OCI-LY7 (cell line): ENCODE measurements around the gene RNF207. TPM values are rescaled to one million over a fixed set of nuclear protein-coding genes. Genes with fewer than 3 reads are reported as not detected.

Experiments
- BruUV-seq: library from RNA; stranded (reverse); fragments of 400-500 nt; replicated peaks from 2 replicates; lab custom pipeline; 2021; lab: Mats Ljungman, UMichigan
- CTCF ChIA-PET: fragments of 300-600 bp; sonication (Branson Sonifier 250); formaldehyde crosslinking; loops from one replicate; lab custom pipeline; 2022; ENCODE audit warnings: antibody characterized with exemption; ENCODE audit not compliant: unreplicated experiment; lab: Charles Lee
- POLR2A ChIA-PET: fragments of 300-600 bp; sonication (Branson Sonifier 250); formaldehyde crosslinking; loops from one replicate; lab custom pipeline; 2022; ENCODE audit warnings: antibody characterized with exemption; lab: Charles Lee
- DNase-seq: peaks from one replicate; pipeline ENCODE4 v3.0.0-alpha.2; 2015; ENCODE audit warnings: low spot score
- H2AFZ ChIP-seq: fragments of 200-600 bp; sonication (generic), shearing (Covaris generic); 2 replicates; pipeline ENCODE4 v1.6.1; 2014; ENCODE audit warnings: mild to moderate bottlenecking, antibody characterized with exemption, low read length, moderate library complexity
- H3K27ac ChIP-seq: fragments of 200-600 bp; sonication (generic); 2 replicates; pipeline ENCODE4 v1.5.1; 2014; ENCODE audit warnings: mixed run types, low read depth, mild to moderate bottlenecking, moderate library complexity, low read length, inconsistent platforms; ENCODE audit not compliant: poor library complexity, severe bottlenecking
- H3K36me3 ChIP-seq: fragments of 200-600 bp; sonication (generic); 2 replicates; pipeline ENCODE4 v1.6.1; 2014; ENCODE audit warnings: mild to moderate bottlenecking, antibody characterized with exemption, low read length, moderate library complexity, mixed read lengths; ENCODE audit not compliant: insufficient read depth
- H3K4me1 ChIP-seq: fragments of 200-600 bp; sonication (generic); 2 replicates; pipeline ENCODE4 v1.5.1; 2014; ENCODE audit warnings: mild to moderate bottlenecking, low read length; ENCODE audit not compliant: insufficient read depth, poor library complexity, severe bottlenecking
- H3K4me2 ChIP-seq: fragments of 200-600 bp; sonication (generic); 2 replicates; pipeline ENCODE4 v1.6.1; 2014; ENCODE audit warnings: mild to moderate bottlenecking, low read length
- H3K4me3 ChIP-seq: fragments of 200-600 bp; sonication (generic); 2 replicates; pipeline ENCODE4 v1.5.1; 2014; ENCODE audit warnings: mild to moderate bottlenecking, low read depth, low read length; ENCODE audit not compliant: poor library complexity, severe bottlenecking
- H3K79me2 ChIP-seq: fragments of 200-600 bp; sonication (generic); 2 replicates; pipeline ENCODE4 v1.6.1; 2016; ENCODE audit warnings: low read depth, mild to moderate bottlenecking, low read length, moderate library complexity, mixed read lengths; ENCODE audit not compliant: insufficient read depth
- H3K9me2 ChIP-seq: fragments of 200-600 bp; sonication (generic); 2 replicates; pipeline ENCODE4 v1.6.1; 2016; ENCODE audit warnings: mild to moderate bottlenecking, low read length, mixed read lengths; ENCODE audit not compliant: insufficient read depth
- H3K9me3 ChIP-seq: fragments of 200-600 bp; sonication (generic); 2 replicates; pipeline ENCODE4 v1.6.1; 2014; ENCODE audit warnings: mild to moderate bottlenecking, mixed run types, low read length, mixed read lengths
- H4K20me1 ChIP-seq: fragments of 200-600 bp; sonication (generic); 2 replicates; pipeline ENCODE4 v1.6.1; 2014; ENCODE audit warnings: mild to moderate bottlenecking, antibody characterized with exemption, low read length, moderate library complexity, mixed read lengths; ENCODE audit not compliant: insufficient read depth
- EZH2phosphoT487 ChIP-seq: fragments of 200-600 bp; sonication (generic); IDR thresholded peaks from 2 replicates; pipeline ENCODE4 v1.6.1; 2018; ENCODE audit warnings: low read depth, borderline replicate concordance, mild to moderate bottlenecking, mixed run types, antibody characterized with exemption, low read length, moderate library complexity, mixed read lengths
- intact Hi-C: fragments of 100-400 bp; cut with micrococcal nuclease; formaldehyde crosslinking; loops from one replicate; pipeline ENCODE4 v1.10.0; 2022; ENCODE audit not compliant: unreplicated experiment
- total RNA-seq, 2 experiments: library from RNA; depleted of rRNA in 1 of 2; stranded (reverse); fragments of >200 nt in 1 of 2; shearing (Covaris generic) in 1 of 2; gene quantifications; 2 replicates each; pipeline ENCODE4 v1.2.3, GENCODE V29; 2014 to 2022
- TF ChIP-seq, protein P1 (sequence below): fragments of 200-600 bp; sonication (generic); conservative IDR thresholded peaks from 2 replicates; pipeline ENCODE4 v1.5.1; 2014; ENCODE audit warnings: mild to moderate bottlenecking, antibody characterized with exemption, low read length, moderate library complexity, mixed read lengths

RNF207 gene
- total RNA-seq, 2 experiments from 2014 or later = not detected

DNA sequence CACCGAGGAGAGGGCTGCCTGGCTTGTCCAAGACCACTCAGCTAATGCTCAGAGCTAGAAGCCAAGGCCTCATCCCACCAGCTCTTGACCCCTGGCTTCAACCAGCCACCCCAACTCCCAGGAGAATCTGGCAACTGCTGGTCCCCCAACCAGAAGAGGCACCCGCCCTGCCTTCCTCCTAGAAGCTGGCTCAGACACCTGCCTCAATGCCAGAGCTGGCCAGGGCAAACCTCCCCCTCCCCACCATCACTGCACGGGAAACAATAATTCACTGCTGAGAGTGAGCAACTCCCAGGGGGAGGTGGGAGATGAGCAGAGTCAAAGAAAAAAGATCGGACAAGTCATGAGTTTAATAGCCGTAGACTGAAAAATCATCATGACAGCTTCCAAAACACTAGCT lies 29.1 kb upstream of the RNF207 start:
- CTCF ChIA-PET = interaction anchor here (0.6 kb wide), 1 partner anchor 24 kb away, joined by 3 read pairs; no protein-coding TSS in a partner anchor
- BruUV-seq = no TSS peak

DNA sequence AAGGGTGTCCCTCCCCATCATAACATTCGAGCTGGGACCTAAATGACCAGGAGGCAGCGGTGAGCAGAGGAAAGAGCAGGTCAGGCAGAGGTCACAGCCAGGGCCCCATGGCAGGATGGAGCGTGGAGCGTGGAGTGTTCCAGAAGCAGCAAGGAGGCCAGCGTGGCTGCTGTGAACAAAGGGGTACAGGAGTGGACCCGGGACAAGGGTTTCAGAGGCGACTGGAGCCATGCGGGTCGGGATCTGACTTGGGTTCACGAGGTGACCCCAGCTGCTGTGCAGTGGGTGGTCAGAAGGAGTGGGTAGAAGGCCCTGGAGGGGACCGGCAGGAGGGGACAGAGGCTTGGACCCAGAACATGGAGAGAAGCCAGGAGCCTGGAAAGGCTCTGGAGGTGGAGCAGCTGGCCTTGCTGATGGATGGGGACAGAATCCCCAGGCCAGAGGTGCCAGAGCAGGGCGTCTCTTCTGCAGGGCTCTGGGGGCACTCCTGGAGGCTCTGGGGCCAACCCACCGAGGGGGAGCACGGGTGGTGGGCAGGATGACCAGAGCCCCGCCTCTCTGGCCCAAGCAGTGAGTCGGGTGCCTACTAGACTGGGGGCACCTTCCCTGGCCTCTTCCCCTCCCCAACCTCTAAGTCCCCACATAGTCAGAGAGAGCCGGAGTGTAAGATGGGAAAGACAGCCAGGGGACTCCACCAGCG lies 28.1 kb upstream of the RNF207 start:
- ChIA-PET CTCF (no interaction called here), POLR2A (interaction anchor here (0.6 kb wide), 1 partner anchor 223 kb away, joined by 4 read pairs; no protein-coding TSS in a partner anchor)
- no peaks in the 10 kb centered on the region for H3K4me1 ChIP-seq
- no peak for DNase-seq
- no peak overlapping the region for H2AFZ ChIP-seq
- no peak for TF ChIP-seq EZH2phosphoT487
- TF ChIP-seq, protein P1, sequence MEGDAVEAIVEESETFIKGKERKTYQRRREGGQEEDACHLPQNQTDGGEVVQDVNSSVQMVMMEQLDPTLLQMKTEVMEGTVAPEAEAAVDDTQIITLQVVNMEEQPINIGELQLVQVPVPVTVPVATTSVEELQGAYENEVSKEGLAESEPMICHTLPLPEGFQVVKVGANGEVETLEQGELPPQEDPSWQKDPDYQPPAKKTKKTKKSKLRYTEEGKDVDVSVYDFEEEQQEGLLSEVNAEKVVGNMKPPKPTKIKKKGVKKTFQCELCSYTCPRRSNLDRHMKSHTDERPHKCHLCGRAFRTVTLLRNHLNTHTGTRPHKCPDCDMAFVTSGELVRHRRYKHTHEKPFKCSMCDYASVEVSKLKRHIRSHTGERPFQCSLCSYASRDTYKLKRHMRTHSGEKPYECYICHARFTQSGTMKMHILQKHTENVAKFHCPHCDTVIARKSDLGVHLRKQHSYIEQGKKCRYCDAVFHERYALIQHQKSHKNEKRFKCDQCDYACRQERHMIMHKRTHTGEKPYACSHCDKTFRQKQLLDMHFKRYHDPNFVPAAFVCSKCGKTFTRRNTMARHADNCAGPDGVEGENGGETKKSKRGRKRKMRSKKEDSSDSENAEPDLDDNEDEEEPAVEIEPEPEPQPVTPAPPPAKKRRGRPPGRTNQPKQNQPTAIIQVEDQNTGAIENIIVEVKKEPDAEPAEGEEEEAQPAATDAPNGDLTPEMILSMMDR = no peak
- no peak overlapping the region for H3K4me2 ChIP-seq
- intact Hi-C loops = no loop called here
- H3K36me3 ChIP-seq = no peaks in the 10 kb centered on the region
- H3K9me3 ChIP-seq = no peaks in the 10 kb centered on the region
- H3K9me2 ChIP-seq = no peaks in the 10 kb centered on the region
- H3K4me3 ChIP-seq = no peak overlapping the region
- BruUV-seq = no TSS peak
- H3K27ac ChIP-seq = no peak overlapping the region
- no peaks in the 10 kb centered on the region for H3K79me2 ChIP-seq
- no peaks in the 10 kb centered on the region for H4K20me1 ChIP-seq

More for the DNA sequence above, 29.1 kb upstream of the RNF207 start:
- no peak overlapping the region for H3K4me3 ChIP-seq
- H4K20me1 ChIP-seq = no peaks in the 10 kb centered on the region
- no peaks in the 10 kb centered on the region for H3K9me2 ChIP-seq
- DNase-seq = no peak
- no peak overlapping the region for H3K27ac ChIP-seq
- H3K79me2 ChIP-seq = no peaks in the 10 kb centered on the region
- POLR2A ChIA-PET = interaction anchor here (0.6 kb wide), 1 partner anchor 224 kb away, joined by 4 read pairs; no protein-coding TSS in a partner anchor
- no peak overlapping the region for H2AFZ ChIP-seq
- intact Hi-C loops = no loop called here
- H3K4me2 ChIP-seq = no peak overlapping the region
- H3K36me3 ChIP-seq = no peaks in the 10 kb centered on the region
- TF ChIP-seq, protein P1 = no peak
- TF ChIP-seq EZH2phosphoT487 = no peak
- no peaks in the 10 kb centered on the region for H3K9me3 ChIP-seq
- no peaks in the 10 kb centered on the region for H3K4me1 ChIP-seq
